Ishikawa (cell line): Measurements from ENCODE around the gene SEPTIN6.

Experiments
- CEBPB ChIP-seq: IDR thresholded peaks from 2 replicates; pipeline ENCODE4 v1.6.1; 2012
- CREB1 ChIP-seq: IDR thresholded peaks from 2 replicates; pipeline ENCODE4 v1.6.1; 2012; ENCODE audit warnings: low read depth
- EGR1 ChIP-seq: IDR thresholded peaks from 2 replicates; pipeline ENCODE4 v1.6.1; 2012
- EP300 ChIP-seq: IDR thresholded peaks from 2 replicates; pipeline ENCODE4 v1.6.1; 2012; ENCODE audit warnings: borderline replicate concordance
- FOXM1 ChIP-seq: IDR thresholded peaks from 2 replicates; pipeline ENCODE4 v1.6.1; 2012; ENCODE audit warnings: low read depth, borderline replicate concordance
- MAX ChIP-seq: IDR thresholded peaks from 2 replicates; pipeline ENCODE4 v1.6.1; 2012
- NFIC ChIP-seq: IDR thresholded peaks from 2 replicates; pipeline ENCODE4 v1.6.1; 2012
- RAD21 ChIP-seq: IDR thresholded peaks from 2 replicates; pipeline ENCODE4 v1.6.1; 2012; ENCODE audit warnings: low read depth
- REST ChIP-seq: IDR thresholded peaks from 2 replicates; pipeline ENCODE4 v1.6.1; 2012; ENCODE audit warnings: low read depth, mild to moderate bottlenecking
- TAF1 ChIP-seq: IDR thresholded peaks from 2 replicates; pipeline ENCODE4 v1.6.1; 2012; ENCODE audit warnings: low read depth, mild to moderate bottlenecking
- TCF12 ChIP-seq: IDR thresholded peaks from 2 replicates; pipeline ENCODE4 v1.6.1; 2012; ENCODE audit warnings: low read depth
- TEAD4 ChIP-seq: IDR thresholded peaks from 2 replicates; pipeline ENCODE4 v1.6.1; 2012
- USF1 ChIP-seq: IDR thresholded peaks from 2 replicates; pipeline ENCODE4 v1.6.1; 2012
- YY1 ChIP-seq: IDR thresholded peaks from 2 replicates; pipeline ENCODE4 v1.6.1; 2012; ENCODE audit warnings: low read depth
- ZBTB7A ChIP-seq: IDR thresholded peaks from 2 replicates; pipeline ENCODE4 v1.6.1; 2012; ENCODE audit warnings: low read depth

The SEPTIN6 gene

GRCh38 chrX:119693996-119694451 lies 1.1 kb upstream of the SEPTIN6 start:
- TF ChIP-seq TEAD4 (no peak), REST (no peak), CREB1 (no peak), USF1 (no peak), ZBTB7A (no peak), CEBPB (no peak), NFIC (no peak), TAF1 (no peak)

- TF ChIP-seq TAF1: 0 out of 2 replicates have a peak, but pooled peaks have one; percentile 14
- TF ChIP-seq NFIC: no peak
- TF ChIP-seq MAX: peak; percentile 2; the same call in 1 of the 2 replicates
- TF ChIP-seq RAD21: no peak
Observed at GRCh38 chrX:119692191-119693039, 553 bp downstream of the SEPTIN6 start.

- TF ChIP-seq ZBTB7A: no peak
- TF ChIP-seq EP300: no peak
- no peak for TF ChIP-seq TEAD4
- no peak for TF ChIP-seq CEBPB
- TF ChIP-seq MAX: no peak
- no peak for TF ChIP-seq TAF1
- TF ChIP-seq CREB1: no peak
- TF ChIP-seq REST: no peak
- no peak for TF ChIP-seq YY1
- no peak for TF ChIP-seq RAD21
Observed at GRCh38 chrX:119690921-119691716, 1.8 kb downstream of the SEPTIN6 start.

- TF ChIP-seq MAX (no peak), TCF12 (no peak), EP300 (no peak), EGR1 (no peak), NFIC (no peak), CREB1 (no peak), USF1 (no peak), ZBTB7A (no peak), TAF1 (no peak), CEBPB (no peak), RAD21 (no peak), TEAD4 (no peak), YY1 (no peak), REST (no peak), FOXM1 (no peak)
Observed at GRCh38 chrX:119688911-119689321, 4.1 kb downstream of the SEPTIN6 start.
